Keratinocyte (primary cell): ENCODE results near the gene BDKRB2. TPM values are rescaled to one million over a fixed set of nuclear protein-coding genes. Genes with fewer than 3 reads are reported as not detected.

Experiments used
- DNase-seq: peaks from one replicate; pipeline ENCODE4 v3.0.0-alpha.2; 2011; ENCODE audit warnings: low read depth, missing footprints, low spot score
- FAIRE-seq: peaks from 2 replicates; lab custom pipeline; 2011; peaks lifted over from hg19 to GRCh38; lab: Jason Lieb, UNC
- H2AFZ ChIP-seq: 2 replicates; pipeline ENCODE4 v1.6.0; 2012; ENCODE audit warnings: low read length, control low read depth, inconsistent platforms; ENCODE audit not compliant: control insufficient read depth
- H3K27ac ChIP-seq: 2 replicates; pipeline ENCODE4 v1.5.1; 2011; ENCODE audit warnings: low read length; ENCODE audit not compliant: control insufficient read depth, insufficient read depth
- H3K27me3 ChIP-seq: 3 replicates; pipeline ENCODE4 v1.6.0; 2011; ENCODE audit warnings: low read length; ENCODE audit not compliant: control insufficient read depth, insufficient read depth; ENCODE audit errors: extremely low read depth
- H3K36me3 ChIP-seq, 2 experiments: 2 replicates in 1 of 2; 3 replicates in 1 of 2; pipeline ENCODE4 v1.5.1; 2011; ENCODE audit warnings: low read length in 2 of 2, mild to moderate bottlenecking in 1 of 2; ENCODE audit not compliant: control insufficient read depth in 2 of 2, insufficient read depth in 2 of 2; ENCODE audit errors: extremely low read depth in 1 of 2
- H3K4me1 ChIP-seq: 3 replicates; pipeline ENCODE4 v1.5.1; 2011; ENCODE audit warnings: low read length; ENCODE audit not compliant: control insufficient read depth, insufficient read depth; ENCODE audit errors: extremely low read depth
- H3K4me2 ChIP-seq: 3 replicates; pipeline ENCODE4 v1.6.0; 2011; ENCODE audit warnings: low read depth, low read length; ENCODE audit not compliant: control insufficient read depth, insufficient read depth; ENCODE audit errors: extremely low read depth
- H3K4me3 ChIP-seq, 3 experiments: fragments of 200-600 bp in 1 of 3; sonication (generic) in 1 of 3; 2 replicates in 2 of 3; 3 replicates in 1 of 3; pipeline ENCODE4 v1.5.1; 2011 to 2016; ENCODE audit warnings: low read length in 3 of 3, mild to moderate bottlenecking in 3 of 3, control low read depth in 2 of 3, inconsistent platforms in 1 of 3, low read depth in 1 of 3, mixed read lengths in 1 of 3, mixed run types in 1 of 3, moderate library complexity in 1 of 3; ENCODE audit not compliant: control insufficient read depth in 2 of 3, insufficient read depth in 2 of 3; ENCODE audit errors: extremely low read depth in 1 of 3
- H3K79me2 ChIP-seq: 2 replicates; pipeline ENCODE4 v1.6.0; 2012; ENCODE audit warnings: low read length; ENCODE audit not compliant: control insufficient read depth, insufficient read depth
- H3K9ac ChIP-seq: 3 replicates; pipeline ENCODE4 v1.6.0; 2011; ENCODE audit warnings: low read length; ENCODE audit not compliant: control insufficient read depth, insufficient read depth; ENCODE audit errors: extremely low read depth
- H3K9me1 ChIP-seq: 3 replicates; pipeline ENCODE4 v1.6.0; 2011; ENCODE audit warnings: low read length; ENCODE audit not compliant: control insufficient read depth, insufficient read depth; ENCODE audit errors: extremely low read depth
- H3K9me3 ChIP-seq: 2 replicates; pipeline ENCODE4 v1.5.1; 2012; ENCODE audit warnings: low read depth, low read length; ENCODE audit not compliant: control insufficient read depth
- H4K20me1 ChIP-seq: 3 replicates; pipeline ENCODE4 v1.6.0; 2011; ENCODE audit warnings: low read length; ENCODE audit not compliant: control insufficient read depth, insufficient read depth; ENCODE audit errors: extremely low read depth
- CTCF ChIP-seq, 3 experiments: IDR thresholded peaks in 1 of 3; conservative IDR thresholded peaks in 1 of 3; optimal IDR thresholded peaks in 1 of 3; 2 replicates in 2 of 3; 3 replicates in 1 of 3; pipeline versions ENCODE3 to v1.5.1; 2011; ENCODE audit warnings: low read length in 3 of 3, mild to moderate bottlenecking in 3 of 3, moderate library complexity in 2 of 3, control low read depth in 1 of 3, inconsistent platforms in 1 of 3; ENCODE audit not compliant: insufficient read depth in 2 of 3; ENCODE audit errors: extremely low read depth in 1 of 3
- EZH2 ChIP-seq: IDR thresholded peaks from one replicate; pipeline ENCODE4 v1.6.1; 2012; ENCODE audit warnings: inconsistent platforms, mild to moderate bottlenecking, low read length, moderate library complexity
- dilution Hi-C: fragments of 300-500 bp; cut with MboI; formaldehyde crosslinking; loops from one replicate; pipeline ENCODE4 v1.7.0; 2020; ENCODE audit warnings: low sequenced_read_pairs; ENCODE audit not compliant: extremely low pct_ligation_motif_present
- polyA plus RNA-seq, 5 experiments: library from polyadenylated mRNA; depleted of rRNA in 3 of 5; stranded (reverse) in 3 of 5; stranded (forward) in 1 of 5; unstranded in 1 of 5; fragments of >200 nt; gene quantifications; 1 replicate in 1 of 5; 2 replicates in 3 of 5; 3 replicates in 1 of 5; pipeline versions ENCODE4 v1.2.1 to v1.2.3, GENCODE V29; 2011 to 2012; ENCODE audit warnings: missing spikeins in 2 of 5, low read depth in 1 of 5, low replicate concordance in 1 of 5

The BDKRB2 gene
- polyA plus RNA-seq, 1 donor (not counting 4 experiments of a cell fraction or from before 2014, with no cell fraction given): 13.2 TPM

GRCh38 chr14:96182546-96182945, 22.1 kb upstream of the BDKRB2 start:
- no peaks in the 10 kb centered on the region for H4K20me1 ChIP-seq
- dilution Hi-C loops: no loop called here

GRCh38 chr14:96184737-96185136, 19.9 kb upstream of the BDKRB2 start:
- H3K9ac ChIP-seq: no peak overlapping the region
- H3K4me2 ChIP-seq: no peak overlapping the region
- H3K9me3 ChIP-seq: no peaks in the 10 kb centered on the region
- peaks cover 14% of the 10 kb centered on the region for H3K27me3 ChIP-seq
- no peak overlapping the region for H2AFZ ChIP-seq
- H3K9me1 ChIP-seq: no peaks in the 10 kb centered on the region
- TF ChIP-seq CTCF (optimal IDR thresholded peaks at IDR 0.05 in 1 of 3, IDR thresholded peaks at IDR 0.05 in 1 of 3, conservative IDR thresholded peaks at IDR 0.05 in 1 of 3; ENCODE audit: extremely low read depth in 1 of 3, insufficient read depth in 2 of 3, low read length in 3 of 3): no peak
- no peak for TF ChIP-seq EZH2
- no peaks in the 10 kb centered on the region for H3K79me2 ChIP-seq
- FAIRE-seq: no peak
- H3K27ac ChIP-seq: no peak overlapping the region
- H4K20me1 ChIP-seq: no peaks in the 10 kb centered on the region
- no peaks in the 10 kb centered on the region for H3K4me1 ChIP-seq
- no peak overlapping the region for H3K4me3 ChIP-seq
- dilution Hi-C loops: no loop called here
- no peak for DNase-seq
- H3K36me3 ChIP-seq: no peaks in the 10 kb centered on the region

More at GRCh38 chr14:96182546-96182945, 22.1 kb upstream of the BDKRB2 start:
- no peak overlapping the region for H3K27ac ChIP-seq
- no peak for FAIRE-seq
- no peaks in the 10 kb centered on the region for H3K79me2 ChIP-seq
- no peak overlapping the region for H2AFZ ChIP-seq
- H3K36me3 ChIP-seq: no peaks in the 10 kb centered on the region
- H3K4me3 ChIP-seq: no peak overlapping the region
- H3K9ac ChIP-seq: no peak overlapping the region
- peaks cover 9% of the 10 kb centered on the region for H3K27me3 ChIP-seq
- H3K4me1 ChIP-seq: peaks cover 10% of the 10 kb centered on the region
- no peak overlapping the region for H3K4me2 ChIP-seq
- no peaks in the 10 kb centered on the region for H3K9me1 ChIP-seq
- no peaks in the 10 kb centered on the region for H3K9me3 ChIP-seq
- TF ChIP-seq EZH2: no peak
- no peak for TF ChIP-seq CTCF (optimal IDR thresholded peaks at IDR 0.05 in 1 of 3, IDR thresholded peaks at IDR 0.05 in 1 of 3, conservative IDR thresholded peaks at IDR 0.05 in 1 of 3; ENCODE audit: extremely low read depth in 1 of 3, insufficient read depth in 2 of 3, low read length in 3 of 3)
- no peak for DNase-seq
